HG03565 (cell line): ENCODE data around the gene CCAR1.
"Not testable (repeated sequence)": the region's sequence is repeated elsewhere in the genome, so short reads cannot be mapped to it uniquely, and the experiment has no call there.

Experiments
- ATAC-seq: cut with Tn5 transposase; IDR thresholded peaks from one replicate; pipeline ENCODE4 v1.9.1; 2021; ENCODE audit warnings: mild to moderate bottlenecking, moderate library complexity; ENCODE audit not compliant: unreplicated experiment

Gene CCAR1, protein sequence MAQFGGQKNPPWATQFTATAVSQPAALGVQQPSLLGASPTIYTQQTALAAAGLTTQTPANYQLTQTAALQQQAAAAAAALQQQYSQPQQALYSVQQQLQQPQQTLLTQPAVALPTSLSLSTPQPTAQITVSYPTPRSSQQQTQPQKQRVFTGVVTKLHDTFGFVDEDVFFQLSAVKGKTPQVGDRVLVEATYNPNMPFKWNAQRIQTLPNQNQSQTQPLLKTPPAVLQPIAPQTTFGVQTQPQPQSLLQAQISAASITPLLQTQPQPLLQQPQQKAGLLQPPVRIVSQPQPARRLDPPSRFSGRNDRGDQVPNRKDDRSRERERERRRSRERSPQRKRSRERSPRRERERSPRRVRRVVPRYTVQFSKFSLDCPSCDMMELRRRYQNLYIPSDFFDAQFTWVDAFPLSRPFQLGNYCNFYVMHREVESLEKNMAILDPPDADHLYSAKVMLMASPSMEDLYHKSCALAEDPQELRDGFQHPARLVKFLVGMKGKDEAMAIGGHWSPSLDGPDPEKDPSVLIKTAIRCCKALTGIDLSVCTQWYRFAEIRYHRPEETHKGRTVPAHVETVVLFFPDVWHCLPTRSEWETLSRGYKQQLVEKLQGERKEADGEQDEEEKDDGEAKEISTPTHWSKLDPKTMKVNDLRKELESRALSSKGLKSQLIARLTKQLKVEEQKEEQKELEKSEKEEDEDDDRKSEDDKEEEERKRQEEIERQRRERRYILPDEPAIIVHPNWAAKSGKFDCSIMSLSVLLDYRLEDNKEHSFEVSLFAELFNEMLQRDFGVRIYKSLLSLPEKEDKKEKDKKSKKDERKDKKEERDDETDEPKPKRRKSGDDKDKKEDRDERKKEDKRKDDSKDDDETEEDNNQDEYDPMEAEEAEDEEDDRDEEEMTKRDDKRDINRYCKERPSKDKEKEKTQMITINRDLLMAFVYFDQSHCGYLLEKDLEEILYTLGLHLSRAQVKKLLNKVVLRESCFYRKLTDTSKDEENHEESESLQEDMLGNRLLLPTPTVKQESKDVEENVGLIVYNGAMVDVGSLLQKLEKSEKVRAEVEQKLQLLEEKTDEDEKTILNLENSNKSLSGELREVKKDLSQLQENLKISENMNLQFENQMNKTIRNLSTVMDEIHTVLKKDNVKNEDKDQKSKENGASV

DNA sequence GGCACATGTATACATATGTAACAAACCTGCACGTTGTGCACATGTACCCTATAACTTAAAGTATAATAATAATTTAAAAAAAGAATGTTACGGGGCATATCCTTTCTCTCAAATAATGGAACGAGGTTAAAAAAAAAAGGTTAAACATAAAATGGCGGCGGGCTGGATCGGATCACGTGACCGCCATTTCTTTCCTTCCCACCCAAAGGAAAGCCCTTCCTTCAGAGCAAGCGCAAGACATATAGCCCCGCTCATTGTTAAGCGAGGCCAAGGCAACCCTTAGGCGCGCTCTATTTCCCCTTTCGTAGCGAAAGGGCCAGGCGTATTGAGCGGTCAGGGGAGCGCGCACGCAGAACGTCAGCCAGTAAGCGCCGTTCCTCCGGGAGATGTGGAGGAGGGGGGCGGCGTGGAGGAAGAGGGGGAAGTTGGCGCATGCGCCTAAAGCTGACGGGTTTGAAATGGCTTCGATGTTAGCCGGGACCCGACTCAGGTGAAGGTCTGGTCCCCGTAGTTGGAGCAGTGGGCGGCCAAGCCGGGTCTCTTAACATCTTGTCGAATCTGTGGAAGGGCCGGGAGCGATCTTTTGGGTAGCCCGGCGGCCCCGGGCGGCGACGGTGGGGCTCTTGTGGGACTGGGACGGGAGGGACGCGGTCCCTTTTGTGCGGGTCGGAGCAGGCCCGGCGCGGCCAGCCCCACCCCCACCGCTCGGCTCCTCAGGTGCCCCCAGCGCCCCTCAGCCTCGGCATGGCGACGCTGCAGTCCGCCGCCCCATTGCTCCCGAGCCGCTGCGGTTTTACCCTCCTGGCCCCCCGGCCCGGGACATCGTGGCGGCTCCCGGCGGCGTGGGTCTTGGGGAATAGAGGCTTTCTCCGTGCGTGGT, at the start of gene CCAR1:
Gene CCAR1, plus strand, starts transcription at position 447 of the 880 bp plus-strand sequence. CDS start 1,266 bp downstream, outside the sequence.
- ATAC-seq, result peak; percentile 99

DNA sequence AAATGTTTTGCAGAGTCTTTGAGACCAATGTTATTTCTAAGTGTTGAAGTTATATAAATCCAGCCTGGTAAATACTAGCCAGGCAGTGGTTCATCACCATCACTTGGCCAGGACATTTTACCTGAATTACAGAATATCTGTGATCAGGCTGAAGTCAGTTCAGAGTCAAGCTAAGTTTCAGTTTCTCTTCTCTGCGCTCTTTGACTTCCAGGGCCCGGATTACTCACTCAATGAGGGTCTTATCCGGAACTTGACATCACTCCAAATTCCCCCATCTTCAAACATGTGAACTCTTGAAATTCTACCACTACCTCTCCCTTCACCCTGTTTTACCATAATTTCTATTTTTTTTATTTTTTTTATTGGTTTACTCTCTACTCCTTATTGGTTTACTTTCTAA, 36.6 kb upstream of the CCAR1 start:
- peak; percentile 68 for ATAC-seq

DNA sequence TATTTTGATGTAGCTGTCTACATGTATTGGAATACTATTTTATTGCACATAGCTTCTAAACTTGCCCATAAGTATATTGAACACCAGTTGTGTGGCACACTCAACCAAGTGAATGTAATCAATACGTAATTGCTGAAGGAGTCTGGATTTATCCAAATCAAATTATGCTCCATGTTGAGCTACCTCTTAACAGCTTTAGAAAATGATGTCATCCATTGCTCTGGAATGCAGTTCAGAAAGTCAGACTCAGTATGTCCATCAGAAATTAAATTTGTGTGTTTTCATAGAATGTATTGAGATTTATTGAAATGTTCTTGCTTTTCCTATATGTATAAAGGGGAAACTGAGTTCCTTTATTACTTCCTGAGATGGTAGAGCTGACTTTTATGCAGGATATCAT, 25.0 kb upstream of the CCAR1 start:
- ATAC-seq, result no peak

DNA sequence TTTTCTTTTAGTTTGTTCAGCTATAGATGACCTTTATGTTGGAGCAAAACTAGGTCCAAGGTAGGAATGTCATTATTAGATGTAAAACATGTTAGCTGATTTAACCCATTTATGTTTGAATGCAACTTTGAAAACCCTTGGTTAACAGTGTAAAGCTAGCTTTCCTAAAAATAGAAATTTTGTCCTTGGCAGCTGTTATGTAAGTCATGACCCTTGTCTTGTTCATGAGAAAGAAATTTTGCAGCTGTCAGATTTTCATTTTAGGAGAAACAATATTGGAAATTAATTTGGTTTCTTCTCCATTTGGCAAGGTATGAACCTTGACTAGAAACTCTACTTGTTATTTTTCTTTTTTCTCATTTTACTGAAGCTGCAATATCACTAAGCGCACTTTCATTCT, 23.9 kb upstream of the CCAR1 start:
- ATAC-seq, result no peak

DNA sequence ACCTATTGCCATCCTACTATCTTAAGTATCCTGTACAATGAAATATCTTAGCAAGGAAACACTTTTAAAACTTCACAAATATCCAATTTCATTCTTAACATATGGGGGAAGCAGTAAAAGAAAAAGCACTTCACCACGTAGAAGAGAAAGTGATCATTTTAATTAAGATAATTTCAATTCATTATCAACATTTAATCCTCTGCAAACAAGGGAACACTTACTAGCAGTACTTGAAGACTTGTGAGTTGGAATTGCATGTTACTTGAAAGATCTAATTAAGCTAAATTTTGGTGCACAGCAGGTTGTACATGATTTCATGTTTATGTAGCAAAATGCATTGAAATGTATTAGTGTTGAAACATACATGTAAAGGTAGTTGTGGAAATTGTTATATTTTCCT, 20.8 kb upstream of the CCAR1 start:
- no peak for ATAC-seq

DNA sequence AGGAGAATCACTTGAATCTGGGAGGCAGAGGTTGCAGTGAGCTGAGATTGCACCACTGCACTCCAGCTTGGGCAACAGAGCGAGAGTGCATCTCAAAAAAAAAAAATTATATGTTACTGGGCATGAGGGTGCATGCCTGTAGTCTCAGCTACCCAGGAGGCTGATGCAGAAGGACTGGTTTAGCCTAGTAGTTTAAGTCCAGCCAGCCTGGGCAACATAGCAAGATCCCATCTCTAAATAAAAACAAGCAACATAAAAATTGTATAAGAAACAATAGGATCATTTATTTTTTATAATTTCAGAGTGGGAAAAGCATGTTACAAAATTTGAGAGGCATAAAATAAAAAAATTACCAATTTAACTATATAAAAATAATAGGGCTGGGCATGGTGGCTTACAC, 15.5 kb upstream of the CCAR1 start:
- ATAC-seq, result no peak

DNA sequence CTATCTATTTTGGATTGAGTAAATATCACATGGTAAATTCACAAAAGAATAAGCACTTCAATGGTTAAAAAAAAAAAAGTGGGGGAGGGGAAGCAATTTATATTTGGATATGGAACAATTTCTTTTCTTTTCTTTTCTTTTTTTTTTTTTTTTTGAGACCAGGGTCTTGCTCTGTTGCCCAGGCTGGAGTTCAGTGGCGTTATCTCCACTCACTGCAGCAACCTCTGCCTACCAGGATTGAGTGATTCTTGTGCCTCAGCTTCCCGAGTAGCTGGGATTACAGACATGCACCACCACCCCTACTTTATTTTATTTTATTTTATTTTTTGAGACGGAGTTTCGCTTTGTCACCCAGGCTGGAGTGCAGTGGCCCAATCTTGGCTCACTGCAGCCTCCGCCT, 12.1 kb upstream of the CCAR1 start:
- not testable (repeated sequence) for ATAC-seq

DNA sequence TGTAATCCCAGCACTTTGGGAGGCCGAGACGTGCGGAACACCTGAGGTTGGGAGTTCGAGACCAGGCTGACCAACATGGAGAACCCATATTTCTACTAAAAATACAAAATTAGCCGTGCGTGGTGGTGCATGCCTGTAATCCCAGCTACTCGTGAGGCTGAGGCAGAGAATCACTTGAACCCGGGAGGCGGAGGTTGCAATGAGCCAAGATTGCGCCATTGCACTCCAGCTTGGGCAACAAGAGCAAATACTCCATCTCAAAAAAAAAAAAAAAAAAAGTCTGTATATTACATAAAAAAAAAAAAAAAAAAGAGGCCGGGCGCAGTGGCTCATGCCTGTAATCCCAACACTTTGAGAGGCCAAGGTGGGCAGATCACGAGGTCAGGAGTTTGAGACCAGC, 8.0 kb upstream of the CCAR1 start:
- ATAC-seq, result not testable (repeated sequence)

DNA sequence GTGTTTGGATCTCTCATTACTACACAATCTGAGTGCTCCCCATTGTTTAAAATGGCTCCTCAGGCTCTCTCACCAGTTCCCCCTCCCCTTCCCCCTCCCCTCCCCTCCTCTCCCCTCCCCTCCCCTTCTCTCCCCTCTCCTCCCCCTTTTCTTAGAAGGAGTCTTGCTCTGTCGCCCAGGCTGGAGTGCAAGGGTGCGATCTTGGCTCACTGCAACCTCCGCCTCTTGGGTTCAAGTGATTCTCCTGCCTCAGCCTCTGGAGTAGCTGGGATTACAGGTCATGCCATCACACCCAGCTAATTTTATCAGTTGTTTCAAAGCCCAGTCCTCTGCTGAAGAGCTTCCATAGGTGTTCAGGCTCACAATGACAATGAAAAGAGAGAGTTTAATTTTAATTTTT, 3.6 kb upstream of the CCAR1 start:
- ATAC-seq, result no peak

DNA sequence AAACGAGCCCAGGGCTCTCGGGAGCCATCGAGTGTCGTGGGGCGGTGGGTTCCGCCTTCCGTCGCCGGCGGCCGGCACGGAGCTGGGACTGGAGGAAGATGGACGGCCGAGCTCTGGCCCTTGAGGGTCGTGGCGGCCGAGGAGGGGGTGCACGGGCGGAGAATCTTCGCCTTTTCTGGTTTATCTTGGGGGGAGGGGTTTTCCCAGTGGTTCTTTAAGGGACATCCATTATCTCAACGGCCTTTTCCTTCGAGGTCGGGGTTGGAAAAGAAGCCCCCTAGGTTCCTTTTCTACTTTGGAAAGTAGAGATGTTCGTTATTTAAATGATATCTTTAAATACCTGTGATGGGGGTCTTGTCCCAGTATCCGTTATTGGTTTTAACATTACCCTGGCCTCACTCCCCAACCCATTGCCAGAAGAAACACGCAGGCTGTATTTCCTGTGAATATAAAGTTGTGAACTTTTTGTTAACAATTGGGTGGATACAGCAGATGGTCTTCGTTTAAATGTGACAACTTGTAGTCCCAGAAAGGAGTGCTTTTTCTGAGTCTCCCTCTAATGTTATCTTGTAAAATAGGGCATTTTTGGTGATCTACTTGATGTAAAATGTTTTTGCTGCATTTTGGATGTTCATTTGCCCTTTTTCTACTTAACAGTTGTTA, 765 bp downstream of the CCAR1 start:
- ATAC-seq, result no peak

DNA sequence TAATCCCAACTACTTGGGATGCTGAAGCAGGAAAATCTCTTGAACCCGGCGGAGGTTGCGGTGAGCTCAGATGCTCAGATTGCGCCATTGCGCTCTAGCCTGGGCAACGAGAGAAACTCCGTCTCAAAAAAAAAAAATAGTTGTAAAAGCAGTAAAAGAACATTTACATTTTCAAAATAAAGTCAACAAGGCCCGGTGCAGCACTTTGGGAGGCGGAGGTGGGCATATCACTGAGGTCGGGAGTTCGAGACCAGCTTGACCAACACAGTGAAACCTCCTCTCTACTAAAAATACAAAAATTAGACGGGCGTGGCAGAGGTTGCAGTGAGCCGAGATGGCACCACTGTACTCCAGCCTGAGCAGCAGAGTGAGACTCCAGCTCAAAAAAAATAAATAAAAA, 4.0 kb downstream of the CCAR1 start:
- no peak for ATAC-seq

DNA sequence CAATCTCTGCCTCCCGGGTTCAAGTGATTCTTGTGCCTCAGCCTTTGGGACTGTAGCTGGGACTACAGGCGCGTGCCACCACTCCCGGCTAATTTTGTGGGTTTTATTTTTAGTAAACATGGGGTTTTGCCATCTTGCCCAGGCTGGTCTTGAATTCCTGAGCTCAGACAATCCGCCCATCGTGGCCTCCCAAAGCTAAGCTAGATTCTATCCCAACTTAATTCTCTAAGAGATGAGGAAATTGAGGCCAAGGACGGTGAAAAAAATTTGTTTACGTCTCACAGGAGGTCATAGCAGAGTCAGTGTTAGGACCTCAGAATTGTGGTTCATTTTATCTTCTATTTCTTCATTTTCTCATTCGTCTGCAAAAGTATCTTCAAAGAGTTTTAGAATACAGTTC, 6.1 kb downstream of the CCAR1 start:
- no peak for ATAC-seq

DNA sequence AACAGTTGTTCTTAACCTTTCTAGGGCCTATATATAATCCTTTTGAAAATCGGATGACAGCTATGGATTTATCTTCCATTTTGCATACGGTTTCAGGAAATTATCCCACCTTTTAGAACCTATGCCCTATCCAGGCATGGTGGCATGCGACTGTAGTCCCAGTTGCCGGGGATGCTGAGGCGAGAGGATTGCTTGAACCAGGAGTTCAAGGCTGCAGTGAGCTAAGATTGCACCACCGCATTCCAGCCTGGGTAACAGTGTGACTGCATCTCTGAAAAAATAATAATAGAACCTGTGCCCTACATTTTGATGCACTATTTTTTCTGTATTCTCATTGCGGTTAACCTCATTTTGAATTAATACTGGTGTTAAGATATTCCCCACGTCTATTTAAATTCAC, 11.6 kb downstream of the CCAR1 start:
- no peak for ATAC-seq

DNA sequence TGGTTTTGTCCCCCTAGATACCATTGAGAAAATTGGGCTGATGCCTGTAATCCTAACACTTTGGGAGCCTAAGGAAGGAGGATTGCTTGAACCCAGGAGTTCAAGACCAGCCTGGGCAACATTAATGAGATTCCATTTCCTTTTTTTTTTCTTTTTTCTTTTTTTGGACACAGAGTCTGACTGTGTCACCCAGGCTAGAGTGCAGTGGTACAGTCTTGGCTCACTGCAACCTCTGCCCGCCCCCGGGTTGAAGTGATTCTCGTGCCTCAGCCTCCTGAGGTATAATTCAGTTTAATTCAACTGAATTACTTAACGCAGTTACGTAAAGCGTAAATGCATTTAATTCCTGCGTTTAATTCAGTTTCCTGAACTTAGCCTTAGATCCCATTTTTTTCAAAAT, 13.3 kb downstream of the CCAR1 start:
- no peak for ATAC-seq

DNA sequence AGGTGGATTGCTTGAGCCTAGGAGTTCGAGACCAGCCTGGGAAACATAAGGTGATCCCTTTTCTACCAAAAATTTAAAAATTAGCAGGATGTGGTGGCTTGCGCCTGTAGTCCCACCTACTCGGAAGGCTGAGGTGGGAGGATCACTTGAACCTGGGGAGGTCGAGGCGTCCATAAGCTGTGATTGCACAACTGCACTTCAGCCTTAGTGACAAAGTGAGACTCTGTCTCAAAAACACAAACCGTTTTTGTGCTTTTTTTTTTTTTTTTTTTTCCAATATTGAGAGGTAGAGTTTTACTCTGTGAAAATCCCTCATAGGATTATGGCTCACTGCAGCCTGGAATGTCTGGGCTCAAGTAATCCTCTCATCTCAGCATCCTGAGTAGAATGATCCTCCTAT, 14.1 kb downstream of the CCAR1 start:
- no peak for ATAC-seq

DNA sequence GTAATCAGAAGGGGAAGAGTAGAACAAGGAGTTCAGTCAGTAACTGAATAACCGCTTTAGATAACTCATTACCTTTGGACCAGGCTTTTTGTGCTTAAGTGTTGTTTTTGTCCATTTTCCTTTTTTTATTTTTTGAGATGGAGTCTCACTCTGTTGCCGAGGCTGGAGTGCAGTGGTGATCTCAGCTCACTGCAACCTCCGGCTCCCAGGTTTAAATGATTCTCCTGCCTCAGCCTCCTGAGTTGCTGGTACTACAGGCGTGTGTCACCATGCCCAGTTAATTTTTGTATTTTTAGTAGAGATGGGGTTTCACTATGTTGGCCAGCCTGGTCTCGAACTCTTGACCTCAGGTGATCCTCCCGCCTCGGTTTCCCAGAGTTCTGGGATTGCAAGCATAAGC, 14.7 kb downstream of the CCAR1 start:
- ATAC-seq, result not testable (repeated sequence)

DNA sequence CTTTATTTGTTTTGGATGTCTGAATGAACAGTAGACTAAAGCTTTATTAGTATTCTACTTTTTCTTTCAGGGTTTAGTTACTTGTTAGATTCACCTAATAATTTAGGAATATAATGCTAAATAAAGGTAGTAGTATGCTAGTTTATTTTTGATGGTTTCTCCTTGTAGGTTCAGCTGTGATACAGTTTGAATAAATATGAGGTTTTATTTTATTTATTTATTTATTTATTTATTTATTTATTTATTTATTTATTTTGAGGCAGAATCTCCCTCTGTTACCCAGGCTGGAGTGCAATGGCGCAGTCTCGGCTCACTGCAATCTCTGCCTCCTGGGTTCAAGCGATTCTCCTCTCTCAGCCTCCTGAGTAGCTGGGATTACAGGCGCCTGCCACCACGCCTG, 19.6 kb downstream of the CCAR1 start:
- not testable (repeated sequence) for ATAC-seq

DNA sequence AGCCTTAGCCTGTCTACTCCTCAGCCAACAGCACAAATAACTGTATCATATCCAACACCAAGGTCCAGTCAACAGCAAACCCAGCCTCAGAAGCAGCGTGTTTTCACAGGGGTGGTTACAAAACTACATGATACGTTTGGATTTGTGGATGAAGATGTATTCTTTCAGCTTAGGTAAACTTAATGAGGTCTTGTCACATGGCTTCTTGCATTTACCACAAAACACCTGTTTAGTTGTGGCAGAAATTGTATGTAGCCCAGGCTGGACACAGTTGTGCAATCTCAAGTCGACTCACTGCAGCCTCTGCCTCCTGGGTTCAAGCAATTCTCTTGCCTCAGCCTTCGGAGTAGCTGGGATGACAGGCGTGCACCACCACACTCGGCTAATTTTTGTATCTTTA, 21.4 kb downstream of the CCAR1 start:
- ATAC-seq, result no peak

DNA sequence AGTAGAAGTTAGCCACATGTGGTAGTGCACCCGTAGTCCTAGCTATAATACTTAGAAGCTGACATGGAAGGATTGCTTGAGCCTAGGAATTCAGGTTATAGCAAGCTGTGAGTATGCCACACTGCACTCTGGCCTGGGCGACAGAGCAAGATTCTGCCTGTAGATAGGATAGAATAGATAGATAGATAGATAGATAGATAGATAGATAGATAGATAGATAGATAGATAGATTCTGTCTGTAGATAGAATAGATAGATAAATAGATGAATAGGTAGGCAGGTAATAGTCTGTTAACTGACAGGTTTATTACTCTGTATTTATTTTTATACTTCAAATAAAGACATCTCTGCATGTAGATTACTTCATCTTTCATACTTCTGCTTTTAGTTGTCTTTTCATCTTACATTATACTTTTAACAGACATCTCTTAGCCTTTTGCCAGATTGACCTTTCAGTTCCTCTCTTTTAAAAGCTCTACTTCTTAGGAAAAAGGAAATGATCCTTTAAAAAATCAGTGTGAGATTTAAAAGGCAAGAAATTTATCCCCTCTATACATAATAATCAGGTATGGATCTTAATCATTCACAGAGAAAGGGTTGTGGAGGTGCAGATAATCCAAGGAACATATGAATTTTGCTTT, 31.8 kb downstream of the CCAR1 start:
- no peak for ATAC-seq

DNA sequence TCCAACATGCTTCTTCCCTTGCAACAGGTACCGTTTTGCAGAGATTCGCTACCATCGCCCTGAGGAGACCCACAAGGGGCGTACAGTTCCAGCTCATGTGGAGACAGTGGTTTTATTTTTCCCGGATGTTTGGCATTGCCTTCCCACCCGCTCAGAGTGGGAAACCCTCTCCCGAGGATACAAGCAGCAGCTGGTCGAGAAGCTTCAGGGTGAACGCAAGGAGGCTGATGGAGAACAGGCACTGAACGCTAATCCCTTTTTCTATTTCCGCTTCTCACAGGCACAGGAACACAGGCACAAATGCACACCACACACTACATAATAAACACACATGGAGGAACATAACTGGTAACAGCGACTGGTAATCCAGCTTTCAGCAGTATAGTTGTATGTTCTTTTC, 35.2 kb downstream of the CCAR1 start:
- no peak for ATAC-seq
